NT2/D1 (cell line): ENCODE measurements around the gene GP9.

Experiments used
- SUZ12 ChIP-seq: IDR thresholded peaks from 2 replicates; pipeline ENCODE4 v1.6.1; 2011; ENCODE audit not compliant: insufficient read length, insufficient read depth; ENCODE audit errors: extremely low read depth
- YY1 ChIP-seq: IDR thresholded peaks from 2 replicates; pipeline ENCODE4 v1.6.1; 2011; ENCODE audit not compliant: insufficient read length, insufficient read depth
- ZNF274 ChIP-seq: IDR thresholded peaks from 2 replicates; pipeline ENCODE4 v1.6.1; 2011; ENCODE audit warnings: mild to moderate bottlenecking, low read depth, low read length

DNA sequence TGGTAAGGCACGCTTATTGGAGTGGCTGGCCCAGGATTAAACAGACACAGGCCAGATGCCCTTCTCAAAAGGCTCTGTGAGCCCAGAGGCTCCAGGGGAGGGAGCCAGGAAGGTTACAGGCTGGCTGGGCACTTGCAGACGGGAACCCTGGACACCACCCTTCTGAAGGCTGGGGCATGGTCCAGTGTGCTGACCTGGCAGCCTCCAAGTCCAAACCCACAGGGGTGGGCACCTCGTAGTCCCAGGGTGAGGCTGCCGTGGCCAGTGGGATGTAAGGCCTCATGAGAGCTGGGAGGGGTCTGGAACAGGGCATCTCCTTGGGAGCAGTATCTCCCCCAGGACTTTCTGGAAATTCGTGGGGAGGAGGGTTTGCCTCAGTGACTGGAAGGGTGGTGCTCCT is 39.9 kb upstream of the GP9 start:
- TF ChIP-seq YY1 = no peak
- no peak for TF ChIP-seq ZNF274
- TF ChIP-seq SUZ12 = no peak
